Breast epithelium (tissue), 4 donors: ENCODE measurements around the gene POLR1F. TPM values are rescaled to one million over a fixed set of nuclear protein-coding genes. Genes with fewer than 3 reads are reported as not detected.

Experiments
- DNase-seq, 2 donors: peaks; one replicate each; pipeline ENCODE4 v3.0.0-alpha.2; 2019; ENCODE audit warnings: low spot score in 2 of 2
- H3K27ac ChIP-seq, 2 donors: fragments of 200-600 bp; sonication (generic) in 1 of 2; one replicate each; pipeline ENCODE4 v1.5.1; 2016 to 2019; ENCODE audit warnings: mild to moderate bottlenecking in 1 of 2
- H3K27me3 ChIP-seq, 2 donors: fragments of 200-600 bp; sonication (generic) in 1 of 2; one replicate each; pipeline versions ENCODE4 v1.5.1 to v1.6.0; 2017 to 2019; ENCODE audit warnings: control low read depth in 1 of 2, mild to moderate bottlenecking in 1 of 2
- H3K36me3 ChIP-seq: fragments of 200-600 bp; one replicate; pipeline ENCODE4 v1.5.1; 2019
- H3K4me1 ChIP-seq, 2 donors: fragments of 200-600 bp; sonication (generic); one replicate each; pipeline ENCODE4 v1.5.1; 2016 to 2019; ENCODE audit warnings: control low read depth in 1 of 2
- H3K4me3 ChIP-seq, 3 donors: fragments of 200-600 bp; sonication (generic); 1 replicate in 2 of 3; 2 replicates in 1 of 3; pipeline ENCODE4 v1.5.1; 2016 to 2019; ENCODE audit warnings: mild to moderate bottlenecking in 3 of 3, moderate library complexity in 2 of 3
- H3K9me3 ChIP-seq, 2 donors: fragments of 200-600 bp; sonication (generic) in 1 of 2; one replicate each; pipeline ENCODE4 v1.5.1; 2016 to 2019; ENCODE audit warnings: control low read depth in 1 of 2
- CTCF ChIP-seq, 3 donors: fragments of 450-650 bp; IDR thresholded peaks; one replicate each; pipeline ENCODE4 v1.5.1; 2016 to 2017; ENCODE audit warnings: antibody characterized with exemption in 3 of 3, mild to moderate bottlenecking in 3 of 3, moderate library complexity in 3 of 3
- POLR2A ChIP-seq: fragments of 450-650 bp; IDR thresholded peaks from one replicate; pipeline ENCODE4 v1.6.1; 2016; ENCODE audit warnings: antibody characterized with exemption, mild to moderate bottlenecking, moderate library complexity
- POLR2AphosphoS5 ChIP-seq, 3 donors: sonication (generic); formaldehyde crosslinking; IDR thresholded peaks; one replicate each; pipeline ENCODE4 v1.6.1; 2017; ENCODE audit warnings: antibody characterized with exemption in 3 of 3
- intact Hi-C: fragments of 100-400 bp; cut with DNase I; formaldehyde crosslinking; loops from one replicate; pipeline ENCODE4 v1.15.1; 2023; ENCODE audit warnings: low total_unique reads
- total RNA-seq, 3 donors: library from RNA; depleted of rRNA; stranded (reverse); fragments of >200 nt; gene quantifications; one replicate each; pipeline ENCODE4 v1.1.0, GENCODE V29; 2016

Gene POLR1F
- total RNA-seq, 3 donors from 2014 or later: 12.5 to 20.5 (median 17.0) TPM

- no peak for DNase-seq
- Histone ChIP-seq H3K4me1 (no peaks in the 10 kb centered on the region), H3K9me3 (no peaks in the 10 kb centered on the region), H3K4me3 (no peak overlapping the region), H3K27ac (no peak overlapping the region), H3K27me3 (no peaks in the 10 kb centered on the region), H3K36me3 (peaks cover 5% of the 10 kb centered on the region)
- no peak for TF ChIP-seq POLR2AphosphoS5 (IDR thresholded peaks at IDR 0.05)
- TF ChIP-seq CTCF (IDR thresholded peaks at IDR 0.05): peak in 2 of 3 donors; percentile 43 to 50
- intact Hi-C loops: no loop called here
These were observed 43.3 kb downstream of the POLR1F start for GRCh38 chr7:19665399-19666008.

DNA sequence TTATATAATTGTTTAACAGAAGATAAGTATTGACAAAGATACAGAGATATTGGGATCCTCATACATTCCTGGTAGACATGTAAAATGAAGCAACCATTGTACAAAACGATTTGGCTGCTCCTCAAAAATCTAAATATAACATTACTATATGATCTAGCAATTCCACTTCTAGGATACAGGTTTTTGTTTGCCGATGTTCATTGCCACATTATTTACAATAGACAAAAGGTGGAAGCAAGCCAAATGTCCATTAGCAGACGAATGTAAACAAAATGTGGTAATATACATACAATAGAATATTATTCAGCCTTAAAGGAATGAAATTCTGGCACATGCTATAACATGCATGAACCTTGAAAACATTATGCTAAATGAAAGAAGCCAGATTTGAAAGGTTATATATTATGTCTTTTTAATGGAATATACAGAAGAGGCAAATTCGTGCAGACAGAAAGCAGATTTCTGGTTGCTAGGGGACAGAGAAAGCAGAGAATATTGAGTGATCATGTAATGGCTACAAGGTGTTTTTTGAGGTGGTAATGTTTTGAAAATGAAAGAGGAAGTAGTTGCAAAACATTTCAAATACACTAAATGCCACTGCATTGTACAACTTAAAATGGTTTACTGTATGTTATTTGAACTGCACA, 44.9 kb downstream of the POLR1F start:
- no peaks in the 10 kb centered on the region for H3K9me3 ChIP-seq
- intact Hi-C loops: no loop called here

GRCh38 chr7:19648791-19649190, 60.0 kb downstream of the POLR1F start:
- no peak overlapping the region for H3K4me3 ChIP-seq
- no peak for TF ChIP-seq CTCF (IDR thresholded peaks at IDR 0.05)
- no peak for TF ChIP-seq POLR2A
- no peak for TF ChIP-seq POLR2AphosphoS5 (IDR thresholded peaks at IDR 0.05)
- H3K27me3 ChIP-seq: no peaks in the 10 kb centered on the region
- intact Hi-C loops: no loop called here
- H3K27ac ChIP-seq: no peak overlapping the region
- no peaks in the 10 kb centered on the region for H3K4me1 ChIP-seq
- no peak for DNase-seq
- peaks cover 14 to 40% of the 10 kb centered on the region in 2 donors for H3K9me3 ChIP-seq
- H3K36me3 ChIP-seq: no peaks in the 10 kb centered on the region

More for the DNA sequence above, 44.9 kb downstream of the POLR1F start:
- H3K36me3 ChIP-seq: peaks cover 5% of the 10 kb centered on the region
- H3K4me3 ChIP-seq: no peak overlapping the region
- DNase-seq: no peak
- no peaks in the 10 kb centered on the region for H3K27me3 ChIP-seq
- no peaks in the 10 kb centered on the region for H3K4me1 ChIP-seq
- no peak overlapping the region for H3K27ac ChIP-seq
- TF ChIP-seq CTCF (IDR thresholded peaks at IDR 0.05) (no peak), POLR2AphosphoS5 (IDR thresholded peaks at IDR 0.05) (no peak), POLR2A (no peak)

Other genes with a start within 250 kb of the POLR1F start
- gene TMEM196, start 64.6 kb upstream of the POLR1F start, total RNA-seq: not detected